GM20431 (cell line): ENCODE data around the gene DHX8.

Source experiments
- in situ Hi-C: fragments of 300-500 bp; cut with MseI, MboI; formaldehyde crosslinking; loops from one replicate; pipeline ENCODE4 v1.15.0; 2020; ENCODE audit warnings: low sequenced_read_pairs; ENCODE audit not compliant: unreplicated experiment

DHX8 gene

GRCh38 chr17:43568506-43569082 is 84.8 kb downstream of the DHX8 start:
- in situ Hi-C loops, result no loop called here

- in situ Hi-C loops, result loop anchor here (10.0 kb wide), 1 partner anchor 194 kb away; no protein-coding TSS in a partner anchor
These were observed 86.7 kb downstream of the DHX8 start for GRCh38 chr17:43570518-43570928.

- in situ Hi-C loops, result loop anchor here (10.0 kb wide), 1 partner anchor 192 kb away; no protein-coding TSS in a partner anchor
These were observed 88.7 kb downstream of the DHX8 start for GRCh38 chr17:43572368-43572980.

- in situ Hi-C loops, result loop anchor here (10.0 kb wide), 1 partner anchor 191 kb away; no protein-coding TSS in a partner anchor
These were observed 90.0 kb downstream of the DHX8 start for GRCh38 chr17:43573579-43574321.

DNA sequence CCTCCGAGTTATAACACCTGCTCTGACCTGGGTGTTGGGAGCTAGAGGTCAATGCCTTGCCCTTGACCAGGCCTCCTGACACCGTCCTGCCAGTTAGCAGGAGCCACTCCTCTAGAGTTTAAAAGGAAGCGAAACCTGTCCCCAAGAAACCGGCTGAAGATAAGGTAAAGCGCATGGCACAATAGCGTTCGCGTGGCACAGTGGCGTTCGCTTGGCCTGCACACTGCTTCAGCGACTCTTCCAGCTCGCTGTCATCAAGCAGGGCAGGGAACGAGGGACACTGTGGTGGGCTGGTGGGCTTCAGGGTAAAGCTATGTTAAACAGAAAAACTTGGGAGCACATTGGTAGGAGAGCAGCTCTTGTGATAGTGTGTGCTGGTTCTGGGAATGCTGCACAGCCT is 90.6 kb downstream of the DHX8 start:
- in situ Hi-C loops, result loop anchor here (10.0 kb wide), 1 partner anchor 190 kb away; no protein-coding TSS in a partner anchor

DNA sequence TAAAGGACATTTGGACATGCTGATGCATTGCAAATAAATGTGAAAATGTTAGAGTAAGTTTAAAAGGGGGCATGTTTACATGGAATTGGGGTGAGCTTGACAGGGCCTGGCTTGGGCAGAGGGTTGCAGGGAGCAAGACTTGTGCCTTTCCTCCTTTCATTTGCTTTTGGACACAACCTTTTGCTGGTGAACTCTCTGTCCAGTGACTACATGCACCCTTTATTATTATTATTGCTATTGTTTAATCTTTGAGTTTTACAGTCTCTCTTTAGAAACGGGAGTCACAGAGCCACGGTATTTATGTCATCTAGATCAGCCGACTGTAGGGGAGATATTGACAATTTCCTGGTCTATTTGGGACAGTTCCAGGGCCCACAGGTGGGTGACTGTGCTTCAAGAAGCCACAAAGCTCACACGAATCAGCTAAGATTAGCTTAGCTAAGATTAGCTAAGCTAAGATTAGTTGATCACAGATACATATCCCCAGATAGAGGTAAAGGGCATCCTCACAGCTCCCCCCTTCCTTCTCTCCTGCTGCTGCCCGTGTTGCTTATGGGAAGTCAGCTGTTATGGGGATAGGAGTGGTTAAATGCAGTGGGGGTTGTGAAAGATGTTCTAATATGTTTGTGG is 91.2 kb downstream of the DHX8 start:
- in situ Hi-C loops, result loop anchor here (5.0 to 10.0 kb wide), 2 partner anchors 97 to 190 kb away; no protein-coding TSS in a partner anchor
